HG03460 (cell line): Measurements from ENCODE around the gene ERN1.
A peak's percentile ranks its signal among the peaks of the same experiment; 100 is the strongest.

ENCODE experiments used
- ATAC-seq: cut with Tn5 transposase; IDR thresholded peaks from one replicate; pipeline ENCODE4 v1.9.1; 2021; ENCODE audit not compliant: unreplicated experiment

The ERN1 gene

DNA sequence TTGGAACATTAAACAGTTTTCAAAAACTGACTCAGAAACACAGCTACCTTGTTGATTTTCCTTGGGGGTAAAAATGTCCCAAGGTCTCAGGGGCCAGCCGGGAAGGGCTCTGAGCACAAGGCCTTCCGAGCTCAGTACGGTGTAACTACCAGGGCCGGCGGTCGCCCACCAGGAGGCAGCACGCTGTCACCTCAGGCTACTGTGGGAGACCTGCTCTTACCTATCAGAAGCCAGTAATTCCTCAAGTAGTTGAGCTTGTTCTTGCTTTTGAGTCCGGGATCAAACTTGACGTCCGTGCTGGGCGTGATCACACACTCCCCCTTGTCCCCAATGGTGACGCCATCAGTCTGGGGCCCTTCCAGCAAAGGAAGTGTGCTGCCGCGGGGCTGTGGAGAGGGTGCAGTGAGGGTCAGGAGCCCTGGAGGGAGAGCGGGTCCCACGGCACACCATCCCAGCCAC, 66.1 kb downstream of the ERN1 start:
- no peak for ATAC-seq

- ATAC-seq = no peak
These were observed 66.9 kb downstream of the ERN1 start for GRCh38 chr17:64063088-64063487.

DNA sequence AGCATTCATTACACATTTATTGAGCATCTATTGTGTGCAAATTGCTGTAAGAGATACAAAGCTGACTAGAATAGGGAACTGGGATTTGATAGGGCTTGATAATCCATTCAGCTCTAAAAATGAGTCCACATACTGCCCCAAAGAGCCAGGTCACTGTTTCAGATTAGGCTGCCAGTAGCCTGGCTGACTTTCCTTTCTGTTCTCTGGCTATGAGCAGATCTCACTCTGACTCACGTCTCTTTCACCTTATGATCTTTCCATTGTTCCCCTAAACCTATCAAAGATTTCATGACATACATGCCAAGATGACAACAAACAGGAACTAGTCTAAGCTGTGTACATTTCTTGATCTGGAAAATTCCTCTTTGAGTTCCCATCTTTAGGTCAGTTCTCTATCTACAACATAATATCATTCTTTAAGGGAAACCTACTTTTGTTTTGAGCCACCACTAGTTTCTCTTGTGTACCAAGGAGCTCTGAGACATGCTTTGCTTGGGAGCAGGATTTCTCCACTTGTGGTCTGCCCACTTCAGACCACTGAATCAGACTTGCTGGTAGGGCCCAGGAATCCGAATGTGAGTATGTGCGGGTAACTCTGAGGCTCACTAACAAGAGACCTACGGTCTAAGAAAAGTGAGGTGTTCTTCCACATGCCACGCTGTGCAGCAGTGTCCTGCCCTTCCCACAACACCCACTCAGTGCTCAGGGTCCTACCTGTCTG, 68.6 kb downstream of the ERN1 start:
- no peak for ATAC-seq

GRCh38 chr17:64060331-64060730, 69.6 kb downstream of the ERN1 start:
- no peak for ATAC-seq

DNA sequence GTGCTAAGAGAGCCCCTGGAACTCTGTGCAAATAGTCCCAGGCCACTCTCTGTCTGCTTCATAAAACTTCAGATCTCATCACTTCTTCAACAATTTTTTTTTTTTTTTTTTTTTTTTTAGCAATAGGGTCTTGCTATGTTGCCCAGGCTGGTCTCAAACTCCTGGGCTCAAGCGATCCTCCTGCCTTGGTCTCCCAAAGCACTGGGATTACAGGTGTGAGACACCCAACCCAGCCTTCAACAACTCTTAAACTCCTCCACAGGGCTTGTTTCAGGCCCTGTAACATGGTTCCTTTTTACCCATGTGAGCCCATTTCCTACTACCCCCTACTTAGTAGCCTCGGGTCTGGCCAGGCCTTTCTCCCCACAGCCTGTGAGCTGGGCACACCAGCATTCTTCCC, 70.2 kb downstream of the ERN1 start:
- ATAC-seq = no peak

DNA sequence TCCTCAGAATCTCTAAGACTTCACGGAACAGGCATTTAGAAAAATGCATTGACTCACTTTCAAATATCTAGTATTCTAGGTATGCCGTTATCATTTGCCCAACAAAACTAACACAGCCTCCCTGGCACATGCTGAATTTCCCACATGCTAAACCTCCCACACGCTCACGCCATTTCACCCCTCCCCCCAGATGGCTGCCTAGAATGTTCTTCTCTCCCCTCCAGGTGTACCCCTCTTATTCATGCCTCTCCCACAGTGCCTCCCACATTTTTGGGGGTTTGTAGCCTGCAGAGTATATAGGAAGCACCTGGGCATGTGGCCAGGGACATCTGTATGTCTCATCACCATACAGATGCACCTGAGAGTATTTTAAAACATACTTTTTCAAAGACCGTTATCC, 71.3 kb downstream of the ERN1 start:
- no peak for ATAC-seq

DNA sequence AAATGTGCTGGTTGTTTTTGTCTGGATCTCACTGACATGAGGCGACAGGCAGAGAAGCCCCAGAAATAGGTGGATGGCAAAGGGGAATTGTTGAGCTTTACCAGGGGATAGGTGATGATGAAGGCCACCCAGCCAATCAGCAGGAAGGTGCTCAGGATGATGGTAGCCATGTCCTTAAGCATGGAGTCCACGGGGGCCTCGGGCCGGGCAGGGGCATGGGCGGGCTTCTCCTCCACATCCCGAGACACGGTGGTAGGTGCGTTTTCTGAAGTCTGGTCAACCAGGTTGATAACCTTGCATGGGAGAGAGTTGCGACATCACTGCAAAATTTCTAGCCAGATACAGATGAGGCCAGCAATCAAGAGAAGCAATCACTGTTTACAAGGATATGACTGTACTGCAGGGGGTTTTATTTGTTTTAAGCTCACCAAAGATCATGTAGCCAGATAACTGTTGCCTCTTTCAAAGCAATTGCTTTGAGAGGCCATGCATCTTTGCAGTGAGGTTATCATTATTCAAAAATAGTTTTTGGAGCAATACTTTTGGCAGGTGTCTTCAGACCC, 72.2 kb downstream of the ERN1 start:
- ATAC-seq = no peak

- peak; percentile 77 for ATAC-seq
These were observed 73.5 kb downstream of the ERN1 start for GRCh38 chr17:64056269-64057005.

- ATAC-seq = no peak
These were observed 74.5 kb downstream of the ERN1 start for GRCh38 chr17:64055183-64056142.

GRCh38 chr17:64054304-64054703, 75.6 kb downstream of the ERN1 start:
- no peak for ATAC-seq

DNA sequence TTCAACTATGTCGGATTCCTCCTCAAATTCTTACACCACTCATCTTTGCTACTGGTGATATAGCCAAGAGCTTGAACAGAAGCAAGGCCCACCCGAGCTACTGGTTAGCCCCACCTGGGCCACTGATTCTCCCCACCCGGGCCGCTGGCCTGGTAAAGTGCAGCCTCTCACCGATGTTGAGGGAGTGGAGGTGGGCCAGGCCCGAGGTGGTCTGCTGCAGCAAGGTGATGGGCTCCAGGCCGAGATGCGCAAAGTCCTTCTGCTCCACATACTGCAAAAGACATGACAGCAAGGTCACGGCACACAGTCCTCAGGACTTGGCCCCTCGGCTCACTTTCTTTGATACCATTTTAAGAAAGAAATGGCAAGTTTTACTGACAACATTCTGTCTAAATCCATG, 76.8 kb downstream of the ERN1 start:
- no peak for ATAC-seq

DNA sequence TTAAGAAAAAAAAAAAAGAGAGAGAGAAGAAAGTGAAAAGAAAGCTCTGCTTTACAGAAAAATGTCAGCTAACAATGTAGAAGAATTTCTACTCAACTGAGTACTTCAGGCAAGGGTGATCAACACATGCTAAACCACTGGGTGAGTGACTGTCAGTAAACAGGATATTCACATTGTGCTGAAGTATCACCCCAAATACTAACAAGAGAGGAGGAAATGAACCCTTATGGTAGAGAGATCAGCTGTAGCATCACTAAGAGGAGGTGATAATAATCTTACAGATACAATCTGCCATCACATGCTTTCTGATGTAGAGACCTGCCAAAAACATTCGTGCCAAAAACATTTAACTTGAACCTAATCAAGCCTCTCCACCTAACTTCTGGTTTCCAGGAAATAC, 78.8 kb downstream of the ERN1 start:
- no peak for ATAC-seq

DNA sequence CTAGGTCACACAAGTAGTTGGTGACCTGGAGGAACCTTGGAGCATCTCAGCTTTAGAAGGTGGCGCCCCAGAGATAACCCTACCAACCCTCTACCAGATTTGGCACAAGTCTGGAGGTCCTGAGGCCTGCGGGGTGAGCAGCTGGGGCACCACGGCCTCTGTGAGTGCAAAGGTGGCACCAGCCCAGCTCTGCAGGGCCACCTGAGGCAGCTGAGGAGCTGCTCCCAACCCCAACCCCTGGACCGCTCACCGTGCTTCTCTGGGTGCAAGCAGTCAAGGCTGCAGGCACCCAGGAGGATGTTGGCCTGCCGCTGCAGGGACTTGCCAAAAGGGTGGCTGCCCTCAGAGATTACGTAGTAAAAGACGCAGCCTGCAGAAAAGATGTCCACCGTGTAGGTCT, 81.1 kb downstream of the ERN1 start:
- ATAC-seq = no peak

GRCh38 chr17:64045176-64045575, 84.8 kb downstream of the ERN1 start:
- ATAC-seq = no peak

- no peak for ATAC-seq
These were observed 87.1 kb downstream of the ERN1 start for GRCh38 chr17:64042700-64043485.

DNA sequence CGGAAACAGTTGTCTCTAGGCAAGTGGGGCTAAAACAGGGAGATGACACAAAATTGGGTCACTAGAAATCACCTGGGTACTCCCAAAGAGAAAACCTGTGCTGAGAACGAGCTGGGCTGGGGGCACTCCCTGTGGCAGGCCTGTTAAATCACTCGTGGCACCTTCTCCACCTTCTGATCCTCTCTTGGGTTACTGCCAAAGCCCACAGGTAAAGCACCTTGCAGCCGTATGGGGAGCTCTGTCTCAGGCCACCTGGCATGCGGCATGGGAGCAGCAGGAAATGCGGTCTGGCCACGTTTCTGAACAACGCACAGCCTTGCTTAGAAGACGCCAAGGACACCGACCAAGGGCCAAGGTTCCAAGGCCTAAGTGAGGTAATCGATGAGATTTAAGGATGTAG, 88.0 kb downstream of the ERN1 start:
- no peak for ATAC-seq

DNA sequence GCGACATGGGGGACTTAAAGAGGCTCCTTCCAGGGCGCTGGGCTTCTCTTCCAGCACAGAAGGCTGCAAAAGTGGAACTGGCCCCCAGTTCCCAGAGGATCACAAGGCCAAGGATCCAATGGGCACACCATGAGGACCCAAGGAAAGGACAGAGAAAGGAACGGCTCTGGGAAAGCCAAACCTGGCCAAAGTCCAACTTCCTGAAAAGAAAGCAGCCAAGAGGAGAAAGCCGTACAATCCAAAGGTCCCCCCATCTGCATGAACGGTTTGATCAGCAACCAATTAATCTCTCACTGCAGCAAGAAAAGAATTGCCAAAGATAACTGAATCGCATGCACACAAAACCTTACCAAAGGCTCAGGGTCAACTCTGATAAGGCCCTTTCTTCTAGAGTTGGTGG, 89.7 kb downstream of the ERN1 start:
- no peak for ATAC-seq

DNA sequence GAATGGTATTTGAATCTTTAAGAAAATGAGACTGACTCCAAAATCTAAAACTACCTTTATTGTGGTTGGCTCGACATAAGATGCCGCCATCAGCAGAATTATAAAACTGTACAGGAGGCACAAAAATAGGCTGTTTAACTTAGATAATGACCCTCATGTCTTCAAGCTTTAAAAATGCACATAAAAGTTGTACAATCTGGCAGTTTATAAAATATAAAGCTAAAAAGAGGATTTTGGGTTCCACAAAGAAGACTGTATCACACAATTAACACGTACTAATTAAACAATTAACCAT, 90.9 kb downstream of the ERN1 start:
- ATAC-seq = no peak

- no peak for ATAC-seq
These were observed 91.4 kb downstream of the ERN1 start for GRCh38 chr17:64038331-64039105.

DNA sequence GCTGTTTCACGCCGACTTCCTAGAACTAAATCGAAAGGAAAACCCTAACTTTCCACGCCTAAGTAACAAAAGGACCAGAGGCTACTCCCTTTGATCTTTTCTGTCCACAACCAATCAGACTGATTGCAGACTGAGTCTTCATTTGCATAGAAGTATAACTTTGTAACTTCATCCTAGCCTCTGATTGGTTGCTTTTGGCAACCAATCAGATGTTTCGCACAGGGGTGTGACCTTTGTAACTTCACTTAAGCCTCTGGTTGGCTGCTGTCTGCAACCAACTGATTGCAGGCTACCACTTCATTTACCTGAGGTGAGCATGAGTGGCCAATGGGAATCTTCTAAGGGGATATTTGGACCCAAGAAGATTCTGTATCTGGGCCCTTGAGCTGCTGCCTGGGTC, 92.1 kb downstream of the ERN1 start:
- ATAC-seq = no peak
